T-cell (primary cell): Measurements from ENCODE around the gene TMEM9. TPM values are rescaled to one million over a fixed set of nuclear protein-coding genes. Genes with fewer than 3 reads are reported as not detected.

Experiments
- total RNA-seq, 35 experiments: library from RNA in 6 of 35; stranded (reverse) in 6 of 35; fragments of 120-200 nt in 1 of 35; gene quantifications; one replicate each; pipeline versions ENCODE4 v1.2.1 to v1.2.4 and lab custom pipeline; 2013 to 2026

The TMEM9 gene
- total RNA-seq, 5 donors from 2014 or later (not counting 1 experiment from before 2014, with no cell fraction given) = 15.5 to 22.2 (median 17.7) TPM

Other genes starting within 250 kb of the TMEM9 start
- 100 to 1,000 TPM in 3 of 5 donors, 10 to 100 TPM in 2; 70.8 to 110 (median 101) TPM for gene KIF21B, start 130.8 kb downstream of the TMEM9 start, total RNA-seq
- gene CACNA1S, start 42.0 kb downstream of the TMEM9 start, total RNA-seq = not detected
- gene ASCL5, start 27.3 kb downstream of the TMEM9 start, total RNA-seq = under 1 TPM in 3 of 5 donors, not detected in 2; 0.19 to 0.49 (median 0.26) TPM
- gene IGFN1, start 36.4 kb upstream of the TMEM9 start, total RNA-seq = not detected
- under 1 TPM in 3 of 5 donors, not detected in 2; 0.03 to 0.06 (median 0.06) TPM for gene PKP1, start 129.0 kb upstream of the TMEM9 start, total RNA-seq
- gene TNNT2, start 223.2 kb upstream of the TMEM9 start, total RNA-seq = not detected
- 1 to 10 TPM in 2 of 5 donors, under 1 TPM in 1, not detected in 2; 0.53 to 1.7 (median 1.1) TPM for gene LAD1, start 244.8 kb upstream of the TMEM9 start, total RNA-seq